HG02840 (cell line): ENCODE data around the gene ERFL.
A peak's percentile ranks its signal among the peaks of the same experiment; 100 is the strongest.

ENCODE experiments used
- ATAC-seq: cut with Tn5 transposase; IDR thresholded peaks from one replicate; pipeline ENCODE4 v1.9.1; 2021; ENCODE audit warnings: mild to moderate bottlenecking, moderate library complexity, moderate number of reproducible peaks; ENCODE audit not compliant: unreplicated experiment, low FRiP score

Gene ERFL

DNA sequence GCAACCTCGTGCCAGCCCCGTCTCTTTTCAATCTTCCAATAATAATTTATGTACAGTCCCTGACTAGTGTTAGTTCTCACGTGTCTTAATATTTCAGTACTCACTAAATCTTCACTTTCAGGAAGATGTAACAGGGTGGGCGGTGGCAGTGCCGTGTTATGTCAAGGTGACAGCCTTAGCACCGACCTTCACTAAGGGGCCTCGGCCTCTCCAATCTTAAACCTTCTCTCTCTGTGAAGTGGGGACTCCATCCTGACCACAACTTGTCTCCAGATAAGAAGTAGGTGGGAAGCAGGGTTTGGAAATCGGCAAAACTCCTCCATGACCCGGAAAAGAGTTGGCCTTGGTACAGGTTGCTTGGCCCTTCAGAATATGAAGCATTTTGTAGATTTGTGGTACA is 66.4 kb downstream of the ERFL start:
- no peak for ATAC-seq

- ATAC-seq = no peak
Measured at GRCh38 chr19:41861116-41861768, 67.0 kb downstream of the ERFL start.

- ATAC-seq = no peak
Measured at GRCh38 chr19:41860419-41861115, 67.7 kb downstream of the ERFL start.

- ATAC-seq = peak; percentile 90
Measured at GRCh38 chr19:41859618-41860418, 68.4 kb downstream of the ERFL start, which contains the start of gene RPS19. Gene RPS19, plus strand, starts transcription at chr19:41860255. Its CDS starts 520 bp downstream, at chr19:41860775.

- ATAC-seq = no peak
Measured at GRCh38 chr19:41859213-41859617, 69.0 kb downstream of the ERFL start.
